ENCODE data around the gene PPHLN1.
"Not testable (repeated sequence)": the region's sequence is repeated elsewhere in the genome, so short reads cannot be mapped to it uniquely, and the experiment has no call there.

Gene PPHLN1

GRCh38 chr12:42380733-42381132 lies 54.8 kb downstream of the PPHLN1 start:
- DNase-seq: no peak

GRCh38 chr12:42382013-42382696 lies 56.2 kb downstream of the PPHLN1 start:
- no peak for DNase-seq

GRCh38 chr12:42385326-42385841 lies 59.4 kb downstream of the PPHLN1 start:
- no peak for DNase-seq

GRCh38 chr12:42386308-42386707 lies 60.3 kb downstream of the PPHLN1 start:
- no peak for DNase-seq

GRCh38 chr12:42388086-42388485 lies 62.1 kb downstream of the PPHLN1 start:
- DNase-seq: not testable (repeated sequence)

GRCh38 chr12:42394429-42394828 lies 68.5 kb downstream of the PPHLN1 start:
- no peak for DNase-seq

GRCh38 chr12:42396473-42397259 lies 70.7 kb downstream of the PPHLN1 start:
- DNase-seq: no peak

- DNase-seq: no peak
Observed at GRCh38 chr12:42402821-42403411, 76.9 kb downstream of the PPHLN1 start.

GRCh38 chr12:42407306-42407705 lies 81.3 kb downstream of the PPHLN1 start:
- no peak for DNase-seq

- no peak for DNase-seq
Observed at GRCh38 chr12:42409471-42409870, 83.5 kb downstream of the PPHLN1 start.

GRCh38 chr12:42410340-42410739 lies 84.4 kb downstream of the PPHLN1 start:
- DNase-seq: no peak

- no peak for DNase-seq
Observed at GRCh38 chr12:42420395-42420794, 94.4 kb downstream of the PPHLN1 start.

- DNase-seq: peak; percentile 36
Observed at GRCh38 chr12:42421844-42422779, 96.1 kb downstream of the PPHLN1 start.

GRCh38 chr12:42422785-42423184 lies 96.8 kb downstream of the PPHLN1 start:
- no peak for DNase-seq

GRCh38 chr12:42426746-42427145 lies 100.8 kb downstream of the PPHLN1 start:
- peak; percentile 70 for DNase-seq

GRCh38 chr12:42428850-42429249 lies 102.9 kb downstream of the PPHLN1 start:
- no peak for DNase-seq

- no peak for DNase-seq
Observed at GRCh38 chr12:42432517-42433140, 106.7 kb downstream of the PPHLN1 start.

GRCh38 chr12:42440608-42441007 lies 114.6 kb downstream of the PPHLN1 start:
- no peak for DNase-seq

- DNase-seq: no peak
Observed at GRCh38 chr12:42442311-42442759, 116.4 kb downstream of the PPHLN1 start.

GRCh38 chr12:42442888-42443287 lies 116.9 kb downstream of the PPHLN1 start:
- no peak for DNase-seq

- no peak for DNase-seq
Observed at GRCh38 chr12:42444192-42444943, 118.4 kb downstream of the PPHLN1 start.

All from activated CD4-positive, alpha-beta T cell treated with anti-CD3 and anti-CD28 coated beads, Interleukin-2, Interleukin-6, amounts not matched to agents 100 ng/mL and 50 ng/mL, durations not matched to agents 16 hours and 8 hours (primary cell).